Left forelimb (tissue), 1 donor: ENCODE measurements around the gene CEP85L.

ENCODE experiments used
- DNase-seq: peaks from one replicate; pipeline ENCODE4 v3.0.0-alpha.2; 2018; ENCODE audit warnings: low spot score

The CEP85L gene

DNA sequence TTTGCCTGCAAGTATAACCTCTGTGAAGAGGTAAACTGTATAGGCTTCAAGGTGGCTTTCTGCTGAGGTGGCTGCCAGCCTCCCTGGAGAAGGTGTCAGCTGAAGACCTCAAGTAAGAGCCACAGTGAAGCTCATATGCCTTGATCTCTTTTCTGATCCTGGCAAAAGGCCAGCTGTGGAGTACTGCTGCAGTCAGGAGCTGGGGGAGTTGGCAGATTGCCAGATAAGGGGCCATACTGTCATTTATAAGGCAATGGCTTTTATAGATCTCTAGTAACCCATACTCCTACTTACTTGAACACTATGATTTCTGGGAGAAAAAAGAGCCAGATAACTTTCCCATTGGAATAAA, 8.8 kb upstream of the CEP85L start:
- DNase-seq = no peak

DNA sequence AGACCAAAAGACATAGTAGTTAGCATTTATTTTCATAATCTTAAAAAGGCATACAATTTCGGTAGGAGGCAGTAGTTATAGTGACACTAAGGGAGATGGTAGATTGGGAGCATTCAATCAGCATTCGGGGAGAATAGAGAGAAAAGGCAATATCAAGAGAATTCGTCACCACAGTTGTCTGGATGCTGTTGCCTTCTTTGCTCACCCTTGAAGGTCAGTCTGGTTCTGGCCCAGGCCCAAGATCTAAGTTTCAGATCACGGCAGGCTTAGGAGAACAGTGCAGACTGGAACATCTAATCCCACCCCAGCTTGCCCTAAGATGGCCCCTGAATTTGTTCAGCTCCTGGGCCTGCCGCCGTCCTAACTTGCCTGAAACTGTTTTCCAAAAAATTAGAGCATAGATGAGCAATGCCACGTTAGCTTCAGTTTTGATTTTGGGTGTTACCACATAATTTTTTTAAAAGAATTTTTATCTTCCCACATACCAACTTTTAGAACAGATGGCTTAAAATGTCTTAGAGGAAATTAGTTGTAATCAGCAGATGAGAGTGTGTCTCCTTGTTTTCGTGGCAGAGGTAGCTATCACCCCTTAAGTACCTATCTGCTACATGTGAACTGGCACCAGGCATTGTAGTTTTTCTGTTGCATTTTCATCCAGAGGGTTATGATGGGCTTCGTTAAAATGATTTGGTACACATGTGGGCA, 8.3 kb upstream of the CEP85L start:
- no peak for DNase-seq

DNA sequence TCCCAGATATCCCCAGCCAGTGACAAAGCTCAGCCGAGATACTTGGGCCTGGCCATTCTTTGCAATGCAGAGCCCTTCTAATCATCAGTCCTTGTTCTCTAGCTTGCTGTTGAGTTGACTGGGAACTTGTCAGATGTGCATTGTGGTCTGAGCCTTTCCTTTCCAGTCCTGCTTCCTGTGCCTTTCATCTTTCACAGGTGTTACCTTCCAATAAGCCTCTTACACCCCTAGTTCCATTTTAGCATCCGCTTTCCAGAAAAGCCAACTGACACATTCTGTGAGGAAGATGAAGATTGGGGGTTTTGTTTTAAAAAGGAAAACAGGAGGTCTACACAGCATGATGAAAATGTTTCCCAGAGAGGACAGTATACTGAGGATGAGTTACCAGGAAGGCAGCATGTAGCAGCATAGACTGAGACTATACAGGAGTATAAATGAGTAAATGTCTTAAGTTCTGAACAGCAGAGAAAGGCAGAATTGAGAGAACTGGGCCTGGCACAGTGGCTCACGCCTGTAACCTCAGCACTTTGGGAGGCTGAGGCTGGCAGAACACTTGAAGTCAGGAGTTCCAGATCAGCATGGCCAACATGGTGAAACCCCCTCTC, 5.6 kb upstream of the CEP85L start:
- no peak for DNase-seq

DNA sequence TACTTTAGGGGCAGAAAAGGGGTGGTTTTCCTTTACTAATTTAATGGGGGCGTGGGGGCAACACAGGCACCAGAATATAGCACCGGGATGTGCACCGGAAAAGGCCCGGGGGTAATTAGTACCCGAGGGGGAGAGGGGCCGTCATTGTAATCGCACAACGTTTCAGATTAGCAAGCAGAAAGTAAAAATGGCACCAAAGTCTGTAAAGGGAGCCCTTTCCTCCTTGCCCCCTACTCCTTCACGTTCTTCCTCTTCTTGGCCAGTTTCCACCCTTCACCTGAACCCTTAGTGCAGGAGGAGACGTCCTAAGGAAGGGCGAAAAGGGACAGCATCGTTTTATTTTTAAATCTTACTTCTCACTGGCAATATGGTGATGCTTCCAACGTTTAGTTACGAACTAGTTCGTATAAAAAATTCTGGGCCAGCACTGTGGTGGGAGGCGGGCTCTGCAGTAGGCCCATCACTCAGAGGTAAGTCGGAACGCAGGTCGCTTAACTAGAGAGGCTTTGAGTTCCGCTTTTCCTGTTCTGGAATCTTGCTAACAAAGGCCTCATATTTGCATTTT, 742 bp upstream of the CEP85L start:
- DNase-seq = no peak

GRCh38 chr6:118650582-118651281, 659 bp downstream of the CEP85L start:
- peak; percentile 73 for DNase-seq

GRCh38 chr6:118649918-118650581, 1.3 kb downstream of the CEP85L start:
- no peak for DNase-seq

- DNase-seq = no peak
Observed at GRCh38 chr6:118648866-118649554, 2.4 kb downstream of the CEP85L start.

GRCh38 chr6:118646977-118647376, 4.4 kb downstream of the CEP85L start:
- no peak for DNase-seq

DNA sequence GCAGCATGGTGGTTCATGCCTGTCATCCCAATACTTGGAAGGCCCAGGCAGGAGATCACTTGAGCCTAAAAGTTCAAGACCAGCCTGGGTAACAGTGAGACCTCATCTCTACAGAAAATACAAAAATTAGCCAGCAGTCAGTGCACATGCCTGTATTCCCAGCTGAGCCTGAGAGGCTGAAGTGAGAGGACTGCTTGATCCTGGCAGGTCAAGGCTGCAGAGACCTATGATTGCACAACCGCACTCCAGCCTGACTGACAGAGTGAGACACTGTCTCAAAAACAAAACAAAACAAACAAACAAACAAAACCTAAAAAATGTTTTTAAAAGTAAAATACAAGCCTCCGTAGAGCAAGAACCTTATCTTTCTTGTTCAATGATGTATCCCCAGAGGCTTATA, 6.0 kb downstream of the CEP85L start:
- DNase-seq = no peak

GRCh38 chr6:118644007-118644406, 7.4 kb downstream of the CEP85L start:
- no peak for DNase-seq

GRCh38 chr6:118641042-118641441, 10.3 kb downstream of the CEP85L start:
- DNase-seq = no peak

DNA sequence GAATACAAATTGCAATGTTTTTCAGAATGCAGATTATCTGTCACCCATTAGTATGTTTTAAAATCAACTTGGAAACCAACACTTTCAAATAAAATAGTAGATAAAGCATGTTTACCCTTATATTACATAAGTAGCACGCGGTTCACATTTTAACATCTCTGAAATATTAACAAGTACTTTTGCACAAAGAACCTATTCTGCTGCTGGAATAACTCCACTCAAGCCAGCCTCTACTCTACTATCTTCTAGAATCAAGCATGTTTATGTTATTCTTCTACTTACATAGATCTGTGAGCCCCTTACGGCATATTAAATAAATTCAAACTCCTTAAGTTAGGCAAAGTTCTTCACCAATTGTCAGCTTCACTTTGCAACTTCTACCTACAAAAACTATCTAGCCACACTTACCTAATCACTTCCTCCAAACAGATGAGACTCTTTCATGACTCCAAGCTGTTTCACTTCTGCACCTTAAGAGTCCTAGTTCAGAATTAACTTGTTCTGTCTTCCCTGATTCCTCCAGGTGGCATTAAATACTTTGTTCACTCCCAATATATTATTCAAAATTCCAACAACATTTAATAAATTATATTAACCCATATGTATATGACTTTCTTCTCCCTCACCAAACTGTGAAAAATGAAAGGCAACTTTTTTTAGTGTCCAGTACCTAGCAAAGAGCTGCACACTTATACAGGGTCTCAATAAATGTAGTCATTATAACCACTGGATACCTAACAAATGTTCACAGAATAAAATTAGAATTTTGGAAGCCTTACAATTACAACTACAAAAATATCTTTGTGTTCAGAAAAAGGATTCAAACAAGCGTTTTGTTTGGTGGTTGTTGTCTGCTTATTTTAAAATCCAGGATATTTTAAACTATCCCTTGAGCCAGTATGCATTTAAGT, 12.1 kb downstream of the CEP85L start:
- no peak for DNase-seq

- no peak for DNase-seq
Observed at GRCh38 chr6:118638288-118638687, 13.1 kb downstream of the CEP85L start.

GRCh38 chr6:118635909-118636735, 15.3 kb downstream of the CEP85L start:
- no peak for DNase-seq

DNA sequence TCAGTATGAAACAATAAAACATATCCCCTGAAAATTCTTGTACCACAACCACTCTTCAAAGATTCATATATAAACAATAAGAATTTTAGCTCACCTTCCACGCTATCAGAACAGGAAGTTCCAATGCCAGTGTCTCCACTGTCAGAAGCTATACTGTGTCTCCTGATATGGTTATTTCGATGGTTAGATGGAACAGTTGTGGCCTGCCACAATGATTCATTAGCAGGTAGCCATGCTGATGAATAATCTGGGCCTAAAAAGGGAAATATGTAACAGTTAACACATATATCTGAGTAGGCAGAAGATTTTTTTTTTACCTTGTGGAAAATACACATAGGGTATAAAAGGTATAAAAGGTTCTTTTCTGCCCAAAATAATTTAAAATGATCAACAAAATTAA, 19.0 kb downstream of the CEP85L start:
- DNase-seq = no peak

GRCh38 chr6:118630923-118631322, 20.5 kb downstream of the CEP85L start:
- DNase-seq = no peak

- DNase-seq = no peak
Observed at GRCh38 chr6:118630067-118630466, 21.3 kb downstream of the CEP85L start.

DNA sequence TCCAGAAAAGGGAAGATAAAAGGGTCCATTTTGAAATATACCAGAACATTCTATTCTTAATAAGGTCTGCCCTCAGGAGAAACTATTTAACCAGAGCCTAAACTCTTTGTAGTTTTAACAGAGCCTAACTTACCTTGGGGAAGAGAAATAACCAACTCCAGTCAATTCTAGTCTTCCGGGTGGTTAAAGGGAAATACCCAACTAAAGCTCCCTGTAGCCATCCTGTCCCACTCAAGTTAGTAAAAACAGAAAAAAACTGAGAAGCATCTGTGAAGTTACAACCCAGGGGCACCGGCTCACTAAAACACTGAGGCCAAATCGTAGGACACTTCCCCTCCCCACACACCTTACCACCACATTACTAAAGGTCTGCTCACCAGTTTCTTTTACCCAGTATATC, 23.7 kb downstream of the CEP85L start:
- DNase-seq = no peak

GRCh38 chr6:118625833-118626232, 25.6 kb downstream of the CEP85L start:
- no peak for DNase-seq
